Measurements from ENCODE around the gene TWIST2. TPM values are rescaled to one million over a fixed set of nuclear protein-coding genes. Genes with fewer than 3 reads are reported as not detected.

Gene TWIST2
- total and polyA plus RNA-seq, 7 donors, result 0.58 to 1.2 (median 0.90) TPM

DNA sequence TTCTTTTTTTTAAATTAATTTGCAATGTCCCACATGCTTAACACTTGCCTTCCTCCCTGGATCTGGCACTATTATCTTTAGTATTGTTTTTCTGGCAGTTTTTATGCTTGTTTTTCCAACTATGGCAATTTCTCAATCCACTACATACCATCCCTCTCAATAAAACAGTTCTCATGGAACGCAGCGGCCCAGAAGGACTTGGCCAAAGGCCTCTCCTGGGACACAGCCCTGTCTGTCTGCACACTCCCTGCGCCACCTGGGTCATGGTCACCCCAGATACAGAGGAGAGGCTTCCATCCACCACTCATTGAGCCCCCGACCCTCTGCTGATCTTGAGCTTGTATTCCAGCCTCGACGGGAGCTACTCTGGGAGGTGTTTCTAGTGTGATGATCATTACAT lies 91.2 kb downstream of the TWIST2 start:
- 63 to 66% (median 65%) methylated on average over 6 of the region's 6 CpGs for WGBS, 3 donors
- DNase-seq (peak; percentile 60 to 73), ATAC-seq (peak in 3 of 4 donors; percentile 9 to 55 (median 27))
- TF ChIP-seq, protein P1, sequence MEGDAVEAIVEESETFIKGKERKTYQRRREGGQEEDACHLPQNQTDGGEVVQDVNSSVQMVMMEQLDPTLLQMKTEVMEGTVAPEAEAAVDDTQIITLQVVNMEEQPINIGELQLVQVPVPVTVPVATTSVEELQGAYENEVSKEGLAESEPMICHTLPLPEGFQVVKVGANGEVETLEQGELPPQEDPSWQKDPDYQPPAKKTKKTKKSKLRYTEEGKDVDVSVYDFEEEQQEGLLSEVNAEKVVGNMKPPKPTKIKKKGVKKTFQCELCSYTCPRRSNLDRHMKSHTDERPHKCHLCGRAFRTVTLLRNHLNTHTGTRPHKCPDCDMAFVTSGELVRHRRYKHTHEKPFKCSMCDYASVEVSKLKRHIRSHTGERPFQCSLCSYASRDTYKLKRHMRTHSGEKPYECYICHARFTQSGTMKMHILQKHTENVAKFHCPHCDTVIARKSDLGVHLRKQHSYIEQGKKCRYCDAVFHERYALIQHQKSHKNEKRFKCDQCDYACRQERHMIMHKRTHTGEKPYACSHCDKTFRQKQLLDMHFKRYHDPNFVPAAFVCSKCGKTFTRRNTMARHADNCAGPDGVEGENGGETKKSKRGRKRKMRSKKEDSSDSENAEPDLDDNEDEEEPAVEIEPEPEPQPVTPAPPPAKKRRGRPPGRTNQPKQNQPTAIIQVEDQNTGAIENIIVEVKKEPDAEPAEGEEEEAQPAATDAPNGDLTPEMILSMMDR (IDR thresholded peaks at IDR 0.05), result no peak
- Histone ChIP-seq H3K9me3 (peaks cover 2% of the 10 kb centered on the region), H3K27ac (no peak overlapping the region), H3K36me3 (ENCODE audit: insufficient read depth in 1 of 2, low read depth in 1 of 2) (no peaks in the 10 kb centered on the region), H3K27me3 (ENCODE audit: insufficient read depth in 3 of 3, low read length in 2 of 3) (peaks cover 0 to 26% (median 7%) of the 10 kb centered on the region in 3 donors), H3K4me1 (no peaks in the 10 kb centered on the region), H3K4me3 (no peak overlapping the region)
- intact Hi-C loops (cut with DNase I), result no loop called here

DNA sequence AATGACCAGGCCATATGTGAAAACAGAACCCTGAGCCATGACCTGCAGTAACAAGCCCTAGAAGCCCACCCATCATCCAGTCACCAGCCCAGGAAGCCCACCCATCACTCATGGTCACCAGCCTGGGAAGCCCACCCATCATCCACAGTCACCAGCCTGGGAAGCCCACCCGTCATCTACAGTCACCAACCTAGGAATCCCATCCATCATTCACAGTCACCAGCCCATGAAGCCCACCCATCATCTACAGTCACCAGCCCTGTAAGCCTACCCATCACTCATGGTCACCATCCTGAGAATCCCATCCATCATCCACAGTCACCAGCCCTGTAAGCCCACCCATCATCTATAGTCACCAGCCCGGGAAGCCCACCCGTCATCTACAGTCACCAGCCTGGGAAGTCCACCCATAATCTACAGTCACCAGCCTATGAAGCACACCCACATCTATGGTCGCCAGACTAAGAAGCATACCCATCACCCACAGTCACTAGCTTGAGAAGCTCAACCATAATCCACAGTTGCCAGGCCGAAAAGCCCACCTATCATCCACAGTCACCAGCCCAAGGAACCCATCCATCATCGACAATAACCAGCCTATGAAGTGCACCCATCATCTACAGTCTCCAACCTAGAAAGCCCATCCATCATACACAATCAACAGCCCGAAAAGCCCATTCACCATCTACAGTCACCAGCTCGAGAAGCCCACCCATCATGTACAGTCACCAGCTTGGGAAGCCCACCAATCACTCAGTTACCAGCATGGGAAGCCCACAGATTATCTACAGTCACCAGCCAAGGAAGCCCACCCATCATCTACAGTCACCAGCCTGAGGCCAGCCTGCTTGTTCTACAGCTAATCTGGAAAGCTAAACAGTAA lies 91.9 kb downstream of the TWIST2 start:
- ATAC-seq, result no peak

DNA sequence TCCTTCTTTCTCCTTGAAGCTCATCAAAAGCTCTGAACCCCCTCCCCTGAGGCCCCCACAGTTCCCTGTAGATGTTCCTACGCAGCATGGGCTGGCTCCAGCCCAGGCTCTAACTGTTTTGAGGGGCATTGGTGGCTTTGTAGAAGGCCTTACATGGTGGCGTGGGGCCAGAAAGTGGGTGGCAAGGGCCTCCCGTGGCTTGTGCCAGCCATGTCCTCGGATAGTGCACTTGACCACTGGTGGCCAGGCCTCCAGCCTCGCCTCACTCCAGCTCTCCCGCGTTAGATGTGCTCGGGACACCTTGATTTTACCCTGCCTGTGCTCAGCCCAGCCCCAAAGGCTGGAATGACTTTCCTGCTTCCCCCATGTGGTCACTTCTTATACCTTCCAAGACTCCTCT lies 92.9 kb downstream of the TWIST2 start:
- Histone ChIP-seq H3K27ac (no peak overlapping the region), H3K27me3 (ENCODE audit: insufficient read depth in 3 of 3, low read length in 2 of 3) (peaks cover 0 to 26% (median 6%) of the 10 kb centered on the region in 3 donors), H3K4me3 (no peak overlapping the region), H3K4me1 (no peaks in the 10 kb centered on the region), H3K36me3 (ENCODE audit: insufficient read depth in 1 of 2, low read depth in 1 of 2) (no peaks in the 10 kb centered on the region), H3K9me3 (no peaks in the 10 kb centered on the region)
- DNase-seq (no peak), ATAC-seq (no peak)
- intact Hi-C loops (cut with DNase I), result no loop called here
- TF ChIP-seq, protein P1 (IDR thresholded peaks at IDR 0.05), result no peak
- WGBS, 3 donors, result 81 to 88% (median 86%) methylated on average over 8 of the region's 8 CpGs

More for the DNA sequence above, 91.9 kb downstream of the TWIST2 start:
- 90 to 98% (median 92%) methylated on average over 8 of the region's 8 CpGs for WGBS, 3 donors
- no peaks in the 10 kb centered on the region for H3K9me3 ChIP-seq
- no peaks in the 10 kb centered on the region for H3K4me1 ChIP-seq
- TF ChIP-seq, protein P1 (IDR thresholded peaks at IDR 0.05), result no peak
- no peaks in the 10 kb centered on the region for H3K36me3 ChIP-seq (ENCODE audit: insufficient read depth in 1 of 2, low read depth in 1 of 2)
- intact Hi-C loops (cut with DNase I), result no loop called here
- no peak overlapping the region for H3K27ac ChIP-seq
- no peak for DNase-seq
- H3K4me3 ChIP-seq, result no peak overlapping the region
- peaks cover 0 to 26% (median 8%) of the 10 kb centered on the region in 3 donors for H3K27me3 ChIP-seq (ENCODE audit: insufficient read depth in 3 of 3, low read length in 2 of 3)

DNA sequence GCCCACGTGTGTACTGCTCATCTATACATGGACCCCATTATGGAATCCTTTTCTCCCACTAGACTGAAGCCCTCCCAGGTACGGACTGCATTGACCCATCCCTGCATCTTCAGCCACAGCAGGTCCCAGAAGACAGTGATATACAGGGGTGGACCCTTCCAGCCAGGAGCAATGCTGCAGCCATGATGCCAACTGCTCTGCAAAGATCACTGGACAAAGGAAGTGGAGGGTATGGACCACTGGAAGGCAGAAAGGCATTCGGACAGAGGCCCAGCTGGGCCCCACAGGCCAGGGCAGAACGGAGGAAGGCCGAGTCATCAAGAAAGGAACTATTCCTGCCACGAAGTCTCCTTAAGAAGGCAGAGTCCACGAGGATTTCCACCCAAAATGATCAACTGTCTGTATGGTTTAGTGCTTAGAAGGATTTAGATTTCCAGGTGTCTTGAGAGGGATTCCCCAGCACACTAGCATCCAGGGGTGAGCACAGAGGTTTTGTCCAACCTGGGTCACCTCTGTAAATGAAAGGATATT lies 93.4 kb downstream of the TWIST2 start:
- no peaks in the 10 kb centered on the region for H3K4me1 ChIP-seq
- intact Hi-C loops (cut with DNase I), result no loop called here
- no peaks in the 10 kb centered on the region for H3K9me3 ChIP-seq
- no peak overlapping the region for H3K4me3 ChIP-seq
- DNase-seq, result no peak
- ATAC-seq, result no peak
- TF ChIP-seq, protein P1 (IDR thresholded peaks at IDR 0.05), result no peak
- 69 to 76% (median 70%) methylated on average over 7 of the region's 7 CpGs for WGBS, 3 donors
- H3K36me3 ChIP-seq (ENCODE audit: insufficient read depth in 1 of 2, low read depth in 1 of 2), result no peaks in the 10 kb centered on the region
- no peak overlapping the region for H3K27ac ChIP-seq
- H3K27me3 ChIP-seq (ENCODE audit: insufficient read depth in 3 of 3, low read length in 2 of 3), result peaks cover 0 to 26% (median 6%) of the 10 kb centered on the region in 3 donors
